Hematopoietic multipotent progenitor cell treated with erythropoietin and hydrocortisone succinate and interleukin-3 and kit ligand, for 15 days (in vitro differentiated cells): ENCODE measurements around the gene FAM3D.

Experiments used
- DNase-seq: peaks from one replicate; pipeline ENCODE4 v3.0.0-alpha.2; 2015; ENCODE audit warnings: low spot score

The FAM3D gene

DNA sequence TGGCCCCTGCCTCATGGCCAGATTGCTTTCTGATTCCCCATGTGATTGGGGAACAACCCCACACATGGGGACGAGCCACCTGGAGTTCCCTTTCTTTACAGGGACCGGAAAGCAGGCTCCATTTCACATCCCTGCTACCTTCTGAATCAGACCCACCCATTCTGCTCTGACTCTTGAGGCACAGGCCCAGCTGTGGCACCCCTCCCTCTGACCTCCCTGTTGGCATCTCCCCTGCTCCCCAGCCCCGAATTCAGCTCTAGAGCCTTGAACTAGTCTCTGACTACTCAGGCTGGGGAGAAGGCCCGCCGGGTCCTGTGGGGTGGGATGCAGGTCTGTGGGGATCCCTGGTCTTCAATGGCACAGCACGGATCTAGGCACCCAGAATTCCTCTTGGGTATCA lies 12.1 kb downstream of the FAM3D start:
- DNase-seq, result no peak

DNA sequence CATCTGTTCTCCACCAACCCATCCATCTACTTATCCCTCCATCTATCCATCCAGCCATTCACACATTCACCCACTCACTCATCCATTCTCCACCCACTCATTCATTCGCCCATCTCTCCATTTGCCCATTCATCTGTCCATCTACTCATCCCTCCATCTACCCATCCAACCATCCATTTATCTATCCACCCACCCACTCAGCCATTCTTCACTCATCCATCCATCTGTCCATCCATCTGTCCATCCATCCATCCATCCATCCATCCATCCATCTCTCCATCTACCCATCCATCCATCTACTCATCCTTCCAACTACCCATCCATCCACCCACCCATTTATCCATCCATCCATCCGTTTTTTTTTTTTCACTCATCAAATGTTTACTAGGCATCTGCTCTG lies 13.9 kb downstream of the FAM3D start:
- DNase-seq, result no peak

GRCh38 chr3:58651276-58651675 lies 15.3 kb downstream of the FAM3D start:
- no peak for DNase-seq

DNA sequence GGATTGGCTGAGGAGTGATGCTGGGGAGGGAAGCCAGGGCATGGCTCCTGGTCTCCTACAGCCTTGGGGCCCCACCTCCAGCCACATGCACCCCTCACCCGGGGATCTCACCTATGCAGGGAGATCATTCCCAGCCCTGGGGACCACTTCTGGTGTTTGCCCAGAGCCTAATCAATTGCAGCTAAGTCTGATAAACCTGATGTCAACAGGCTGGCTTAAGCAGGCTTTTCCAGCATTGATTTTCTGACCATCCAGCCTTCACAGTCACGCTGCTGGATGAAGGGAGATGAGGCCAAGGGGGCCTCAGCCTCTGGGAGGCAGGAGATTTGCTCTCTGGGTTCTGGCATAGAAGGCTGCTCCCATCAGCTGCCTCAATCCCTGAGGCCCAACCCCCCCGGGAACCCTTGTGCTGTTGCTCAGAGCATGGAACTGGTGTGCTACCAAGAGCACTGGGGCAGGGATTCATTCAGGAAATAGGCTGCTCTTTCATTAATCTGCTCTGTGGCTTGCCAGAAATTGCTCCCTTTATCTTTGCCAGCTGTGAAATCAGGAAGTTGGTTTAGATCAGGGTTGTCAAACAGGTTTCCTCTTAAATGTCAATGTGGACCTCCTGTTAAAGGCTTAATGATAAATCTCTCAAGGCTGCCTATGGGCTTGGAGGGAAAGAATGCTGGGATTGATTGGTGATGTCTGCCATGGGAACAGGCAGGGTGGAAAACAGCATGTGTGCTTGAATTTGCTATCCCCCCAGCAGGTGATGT lies 19.0 kb downstream of the FAM3D start:
- DNase-seq, result no peak

DNA sequence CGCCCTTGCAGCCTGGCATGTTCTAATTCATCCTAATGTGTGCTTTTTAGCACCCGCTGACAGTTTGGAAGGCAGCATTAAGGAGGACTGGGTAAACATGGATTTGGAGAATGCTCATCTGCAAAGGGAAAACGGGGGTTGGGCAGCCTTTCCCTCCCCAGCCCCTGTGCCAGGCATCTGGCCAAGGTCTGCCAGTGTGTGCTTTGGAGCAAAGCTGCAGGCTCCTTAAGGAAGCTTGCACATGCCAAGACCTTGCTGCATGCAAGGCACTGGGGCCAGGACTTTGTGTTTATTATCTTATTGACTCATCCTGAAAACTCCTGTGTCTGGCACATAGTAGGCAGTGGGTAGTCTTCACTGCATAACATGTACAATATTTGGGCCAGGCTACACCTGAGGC lies 20.1 kb downstream of the FAM3D start:
- DNase-seq, result no peak

DNA sequence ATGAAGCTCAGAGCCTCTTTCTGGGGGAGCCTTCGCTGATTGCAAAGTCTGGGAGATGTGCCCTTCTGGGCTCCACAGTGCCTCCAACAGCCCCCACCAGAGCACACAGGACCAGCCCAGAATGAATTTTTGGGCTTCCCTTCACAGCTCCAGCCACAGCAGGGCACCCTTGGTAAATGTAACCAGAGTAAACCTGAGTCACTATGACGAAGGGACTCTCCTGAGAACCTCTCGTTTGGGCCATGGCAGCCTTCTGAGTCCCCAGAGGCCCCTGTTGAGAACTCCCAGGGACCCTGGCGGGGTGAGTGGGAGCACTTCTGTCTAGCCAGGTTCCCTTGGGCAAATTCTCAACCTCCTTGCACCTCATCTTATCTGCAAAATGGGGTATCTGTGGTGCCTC lies 20.8 kb downstream of the FAM3D start:
- no peak for DNase-seq

GRCh38 chr3:58642846-58643245 lies 23.7 kb downstream of the FAM3D start:
- DNase-seq, result no peak

DNA sequence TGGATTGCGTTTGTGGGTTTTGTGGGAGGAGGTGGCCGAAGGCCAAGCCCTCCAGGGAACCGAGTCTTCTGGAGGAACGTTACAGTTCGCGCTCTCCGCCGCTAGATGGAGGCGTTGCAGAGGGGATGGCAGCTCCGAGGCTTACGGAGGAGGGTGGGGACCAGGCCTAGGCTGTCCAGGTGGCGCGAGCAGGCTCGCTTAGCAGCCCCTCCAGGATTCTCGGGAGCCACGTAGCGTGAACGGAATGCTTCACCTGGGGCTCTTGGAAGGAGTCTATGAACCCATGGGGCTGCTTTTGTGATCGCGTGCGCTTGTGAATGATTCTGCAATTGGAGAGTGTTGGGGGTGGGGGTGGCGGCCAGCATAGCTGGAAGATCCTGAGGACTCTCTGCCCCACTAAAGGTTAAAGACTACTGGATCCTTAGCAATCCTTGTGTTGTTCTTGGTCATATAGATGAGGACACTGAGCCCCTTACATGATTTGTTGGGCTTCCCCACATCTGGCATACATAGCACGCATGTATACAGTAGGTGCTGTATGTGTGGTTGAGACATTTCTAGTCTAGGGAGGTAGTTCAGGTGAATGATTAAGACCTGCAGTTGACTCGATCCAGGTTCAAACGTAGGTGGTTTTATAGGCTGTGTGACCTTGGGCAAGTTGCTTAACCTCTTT lies 25.7 kb downstream of the FAM3D start:
- DNase-seq, result peak; percentile 14

DNA sequence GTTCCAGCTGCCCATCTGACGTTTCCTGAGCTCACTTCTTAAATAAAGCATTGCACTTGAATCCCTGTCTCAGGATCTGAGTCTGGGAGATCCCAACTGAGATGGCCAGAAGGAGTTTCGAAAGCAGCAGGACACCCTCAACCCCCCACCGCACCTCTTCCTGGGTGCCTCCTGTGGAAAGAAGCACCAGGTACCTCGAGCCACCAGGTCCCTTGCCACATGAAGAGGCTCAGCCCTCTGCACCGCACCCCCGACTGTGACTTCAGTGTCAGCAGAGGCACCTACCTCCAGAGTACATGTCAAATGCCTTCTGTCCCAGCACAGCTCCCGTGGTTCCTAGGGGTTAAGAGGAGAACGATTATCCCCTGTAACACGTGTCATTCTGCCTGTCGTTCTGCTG lies 26.7 kb downstream of the FAM3D start:
- no peak for DNase-seq

DNA sequence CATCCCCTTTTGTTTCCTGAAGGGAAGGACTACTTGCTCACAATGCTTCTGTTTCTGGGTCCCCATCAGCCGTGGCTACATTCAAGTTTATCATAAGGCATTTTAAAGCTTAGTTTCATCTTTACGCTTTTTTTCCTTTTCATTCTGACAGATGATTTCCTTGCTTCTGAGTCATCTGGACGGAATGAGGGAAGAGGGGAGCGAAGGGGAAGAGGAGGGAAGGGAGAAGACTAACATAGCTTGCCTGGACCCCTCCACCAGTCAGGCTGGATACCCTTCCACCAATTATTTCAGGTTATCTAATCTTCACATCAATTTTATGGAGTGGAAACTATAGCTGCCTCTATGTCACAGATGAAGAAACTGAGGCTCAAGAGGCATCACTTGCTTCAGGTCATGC lies 27.6 kb downstream of the FAM3D start:
- no peak for DNase-seq

- no peak for DNase-seq
Measured at GRCh38 chr3:58638591-58638990, 28.0 kb downstream of the FAM3D start.

DNA sequence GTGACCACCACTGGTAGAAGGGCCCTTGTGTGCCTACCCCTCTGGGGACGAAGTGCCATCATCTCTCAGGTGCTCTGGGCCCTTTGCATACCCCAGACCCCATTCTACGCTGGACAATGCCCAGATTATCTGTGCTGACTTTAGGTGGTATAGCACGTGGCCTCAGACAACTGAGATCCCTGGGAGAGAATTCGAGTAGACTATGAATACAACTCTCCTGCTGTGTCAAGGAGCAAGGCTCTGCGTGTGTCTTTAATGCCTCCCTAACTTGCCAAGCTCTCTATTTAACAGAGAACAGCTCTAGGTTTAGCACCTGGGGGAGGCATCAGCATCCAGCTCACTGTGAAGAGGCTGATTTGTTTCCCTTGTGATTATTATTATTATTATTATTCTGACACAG lies 29.1 kb downstream of the FAM3D start:
- DNase-seq, result no peak

DNA sequence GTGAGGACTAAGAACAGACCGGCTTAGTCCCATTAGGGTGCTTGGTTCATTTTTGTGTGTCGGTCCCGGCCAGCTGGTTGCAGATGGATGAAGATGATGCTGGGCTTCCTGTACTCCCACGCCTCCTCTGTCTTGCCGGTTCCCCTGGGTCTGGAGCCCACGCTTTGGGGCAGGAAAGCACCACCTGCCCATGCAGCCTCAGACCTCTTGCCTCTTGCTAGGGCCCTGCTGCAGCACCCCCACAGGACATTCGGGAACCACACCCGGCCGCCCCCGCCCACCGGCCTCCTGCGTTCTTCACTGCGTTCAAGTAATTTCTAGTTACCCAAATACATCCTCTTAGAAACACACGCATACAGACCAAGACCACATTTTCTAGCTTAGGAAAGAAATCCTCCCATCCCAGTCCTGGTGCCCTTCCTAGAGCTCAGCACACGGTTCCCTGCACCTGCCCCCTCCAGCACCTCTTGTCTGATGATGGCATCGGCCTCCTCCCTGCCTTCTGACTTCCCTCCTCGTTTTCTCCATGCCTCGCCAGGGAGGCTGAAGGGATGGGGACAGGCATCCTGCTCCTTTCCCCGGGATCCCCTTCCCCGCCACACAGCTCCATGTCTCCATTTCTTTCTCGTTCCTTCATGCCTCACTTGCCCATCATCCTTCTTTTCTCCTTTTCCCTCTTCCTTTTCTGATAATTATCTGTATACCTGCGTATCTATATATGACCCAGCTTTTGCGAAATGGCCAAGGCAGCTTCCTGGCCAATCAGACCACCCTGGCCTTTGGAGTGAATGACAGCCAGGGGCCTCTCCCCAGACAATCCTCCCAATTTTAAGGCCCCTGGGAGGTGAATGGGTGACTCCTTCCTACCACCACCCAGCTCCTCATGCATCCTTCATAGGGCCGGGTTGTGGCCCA lies 30.9 kb downstream of the FAM3D start:
- no peak for DNase-seq

DNA sequence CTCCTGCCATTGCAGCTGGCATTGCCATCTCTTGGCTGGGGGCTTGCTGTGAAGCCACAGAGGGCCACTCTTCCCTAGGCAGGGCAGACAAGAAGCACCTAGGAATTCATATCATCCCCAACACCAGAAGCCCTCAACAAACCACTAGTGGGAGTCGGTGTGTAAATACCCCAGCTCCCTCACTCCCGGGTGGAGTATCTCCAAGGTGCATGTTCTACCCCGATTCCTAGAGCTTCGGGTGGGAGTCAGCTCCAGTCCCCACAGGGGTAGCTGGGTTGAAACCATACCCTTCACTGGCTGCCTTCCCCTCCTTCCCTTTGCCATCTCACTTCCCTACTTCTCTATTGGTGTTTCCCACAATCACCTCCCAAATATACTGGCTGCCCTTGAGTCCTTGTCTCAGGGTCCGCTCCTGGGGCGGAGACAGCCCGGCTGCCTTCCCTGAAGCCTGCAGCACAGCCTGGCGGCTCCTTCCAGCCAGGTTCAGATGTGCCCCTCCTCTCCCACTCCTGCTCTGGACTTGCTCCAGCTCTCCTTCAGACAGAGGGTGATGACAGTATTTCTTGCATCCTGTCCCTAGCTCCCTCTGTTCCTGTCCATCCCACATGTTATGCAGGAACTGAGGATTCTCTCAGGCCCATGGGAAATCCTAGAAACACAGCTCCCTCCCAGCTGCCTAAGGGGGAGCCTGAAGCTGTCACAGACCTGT lies 33.3 kb downstream of the FAM3D start:
- no peak for DNase-seq

DNA sequence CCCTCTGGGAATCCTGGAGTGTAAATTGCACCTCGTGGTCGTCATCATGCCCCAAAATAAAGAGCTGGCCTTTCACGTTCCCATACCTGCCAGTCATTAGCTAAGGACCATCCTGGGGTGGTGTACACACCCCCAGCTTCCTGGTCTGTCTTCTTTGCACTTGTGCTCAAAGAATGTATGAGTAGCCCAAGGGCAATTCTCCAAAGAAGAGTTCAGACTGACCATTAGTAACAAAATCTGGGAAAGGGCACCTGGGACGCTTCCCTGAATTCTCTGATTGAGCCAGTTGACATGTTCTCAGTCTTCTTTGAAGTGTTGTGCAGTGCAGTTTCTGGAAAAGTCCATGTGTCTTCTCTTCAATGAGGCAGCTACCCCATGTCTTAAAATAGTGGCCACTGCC lies 34.8 kb downstream of the FAM3D start:
- no peak for DNase-seq

GRCh38 chr3:58630710-58631092 lies 35.9 kb downstream of the FAM3D start:
- DNase-seq, result no peak

DNA sequence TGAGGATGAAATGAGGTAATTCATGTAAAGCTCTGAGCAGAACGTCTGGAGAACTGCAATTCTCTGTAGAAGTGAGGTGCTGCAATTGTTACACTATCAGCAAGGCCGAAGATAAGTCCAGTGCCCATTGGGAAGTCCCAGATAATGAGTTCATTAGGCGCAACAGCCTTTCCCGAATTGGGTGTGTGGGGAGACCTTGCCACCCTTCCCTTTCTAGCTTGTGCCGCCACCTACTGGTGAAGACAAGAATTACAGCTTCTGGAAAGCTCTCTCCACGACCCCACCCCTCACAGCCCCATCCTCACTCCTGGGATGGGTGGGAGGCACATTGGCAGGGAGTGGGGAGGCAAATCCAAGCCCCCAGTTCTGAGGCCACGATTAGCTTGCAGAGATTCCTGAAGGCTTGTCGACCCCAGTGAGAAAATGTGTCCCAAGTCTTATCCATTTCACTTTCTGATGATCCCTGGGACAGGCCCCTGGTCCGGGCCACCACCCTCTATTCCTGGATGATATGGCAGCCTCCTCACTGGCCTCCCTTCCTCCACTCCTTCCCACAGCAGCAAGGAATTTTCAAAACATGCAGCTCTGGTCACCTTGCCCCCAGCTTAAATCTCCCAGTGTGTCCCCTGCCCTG lies 36.4 kb downstream of the FAM3D start:
- peak; percentile 58 for DNase-seq

GRCh38 chr3:58629629-58630028 lies 36.9 kb downstream of the FAM3D start:
- DNase-seq, result no peak

DNA sequence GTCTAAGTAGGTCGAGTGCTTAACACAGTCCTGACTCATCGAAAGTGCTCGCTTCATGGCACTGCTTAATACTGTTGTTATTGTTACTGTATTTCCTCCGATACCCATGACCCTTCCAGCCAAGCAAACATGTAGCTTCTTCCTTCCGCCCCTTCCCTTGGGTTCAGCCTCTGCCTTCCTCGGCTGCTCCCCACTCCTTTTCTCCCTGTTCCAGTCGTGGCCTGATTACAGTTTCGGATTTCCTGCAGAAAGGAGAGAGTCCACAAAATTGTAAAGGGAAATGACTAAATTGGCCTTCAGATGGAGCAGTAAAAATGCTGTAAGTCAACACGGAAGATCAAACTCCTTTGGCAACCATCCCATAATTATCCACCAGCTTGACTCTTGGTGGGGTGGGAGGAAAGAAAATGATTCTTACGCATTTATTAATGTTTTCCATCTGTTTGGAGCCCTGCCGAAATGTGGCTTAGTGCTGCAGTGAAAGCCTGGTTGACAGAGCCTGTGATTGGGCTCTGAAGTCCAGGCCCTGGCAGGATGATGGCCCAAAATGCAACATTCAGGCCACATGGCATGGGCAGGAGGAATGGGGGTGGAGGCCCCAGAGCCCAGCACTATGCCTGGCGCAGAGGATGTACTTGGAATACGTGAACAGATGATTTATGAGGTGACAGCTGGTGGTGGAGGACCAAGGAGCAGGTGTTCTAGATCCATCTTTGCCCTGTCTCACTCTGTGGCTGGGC lies 37.6 kb downstream of the FAM3D start:
- no peak for DNase-seq

GRCh38 chr3:58627941-58628340 lies 38.6 kb downstream of the FAM3D start:
- no peak for DNase-seq

DNA sequence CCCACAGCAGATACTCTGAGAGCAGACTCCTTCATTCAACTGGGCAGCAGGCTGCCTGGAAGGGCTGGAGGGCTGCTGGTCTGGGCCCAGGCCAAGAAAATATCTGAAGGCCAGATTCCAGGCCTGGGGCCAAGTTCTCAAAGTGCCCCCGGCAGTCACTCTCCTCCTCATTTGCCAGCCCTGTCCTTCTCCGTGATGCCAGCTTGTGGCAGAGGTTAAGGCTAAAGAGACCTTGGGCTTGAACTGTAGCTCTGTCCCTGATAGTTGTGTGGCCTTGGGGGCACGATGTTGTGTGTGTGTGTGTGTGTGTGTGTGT lies 39.0 kb downstream of the FAM3D start:
- DNase-seq, result no peak
